NB4 (cell line): Measurements from ENCODE around the gene STAB1.

Experiments used
- DNase-seq: peaks from one replicate; pipeline ENCODE4 v3.0.0; 2010; ENCODE audit warnings: low read depth
- H3K4me3 ChIP-seq: one replicate; pipeline ENCODE4 v1.5.1; 2011; ENCODE audit warnings: mild to moderate bottlenecking, low read depth, low read length, moderate library complexity
- MAX ChIP-seq: IDR thresholded peaks from 2 replicates; pipeline ENCODE4 v1.6.1; 2011; ENCODE audit warnings: low read depth, low read length
- MYC ChIP-seq: IDR thresholded peaks from 2 replicates; pipeline ENCODE4 v1.6.1; 2011; ENCODE audit warnings: low read depth, low read length
- POLR2A ChIP-seq: IDR thresholded peaks from 2 replicates; pipeline ENCODE4 v1.6.1; 2011; ENCODE audit warnings: mild to moderate bottlenecking; ENCODE audit not compliant: insufficient read length; ENCODE audit errors: extremely low read depth
- TF ChIP-seq, protein P1 (sequence below): IDR thresholded peaks from one replicate; pipeline ENCODE4 v1.5.1; 2012; ENCODE audit warnings: low read depth, low read length

The STAB1 gene

DNA sequence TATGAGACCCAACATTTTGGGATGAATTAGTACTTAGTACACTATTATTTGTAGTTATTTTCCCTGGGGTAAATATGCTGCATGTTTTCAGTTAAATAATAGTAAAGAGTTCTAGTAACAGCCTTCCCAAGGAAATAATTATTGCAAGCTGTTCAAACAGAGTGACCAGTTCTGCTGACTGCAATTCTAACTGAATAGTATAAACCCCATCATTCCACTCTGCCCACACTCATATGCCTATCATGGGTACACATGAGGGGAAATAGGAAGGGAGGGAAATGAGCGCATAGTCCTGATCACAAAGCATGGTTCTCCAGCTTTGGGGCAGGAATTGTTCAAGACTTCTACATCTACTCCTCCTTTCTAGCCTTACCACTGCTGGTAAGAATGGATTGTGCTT is 59.9 kb downstream of the STAB1 start:
- no peak overlapping the region for H3K4me3 ChIP-seq
- DNase-seq = no peak

DNA sequence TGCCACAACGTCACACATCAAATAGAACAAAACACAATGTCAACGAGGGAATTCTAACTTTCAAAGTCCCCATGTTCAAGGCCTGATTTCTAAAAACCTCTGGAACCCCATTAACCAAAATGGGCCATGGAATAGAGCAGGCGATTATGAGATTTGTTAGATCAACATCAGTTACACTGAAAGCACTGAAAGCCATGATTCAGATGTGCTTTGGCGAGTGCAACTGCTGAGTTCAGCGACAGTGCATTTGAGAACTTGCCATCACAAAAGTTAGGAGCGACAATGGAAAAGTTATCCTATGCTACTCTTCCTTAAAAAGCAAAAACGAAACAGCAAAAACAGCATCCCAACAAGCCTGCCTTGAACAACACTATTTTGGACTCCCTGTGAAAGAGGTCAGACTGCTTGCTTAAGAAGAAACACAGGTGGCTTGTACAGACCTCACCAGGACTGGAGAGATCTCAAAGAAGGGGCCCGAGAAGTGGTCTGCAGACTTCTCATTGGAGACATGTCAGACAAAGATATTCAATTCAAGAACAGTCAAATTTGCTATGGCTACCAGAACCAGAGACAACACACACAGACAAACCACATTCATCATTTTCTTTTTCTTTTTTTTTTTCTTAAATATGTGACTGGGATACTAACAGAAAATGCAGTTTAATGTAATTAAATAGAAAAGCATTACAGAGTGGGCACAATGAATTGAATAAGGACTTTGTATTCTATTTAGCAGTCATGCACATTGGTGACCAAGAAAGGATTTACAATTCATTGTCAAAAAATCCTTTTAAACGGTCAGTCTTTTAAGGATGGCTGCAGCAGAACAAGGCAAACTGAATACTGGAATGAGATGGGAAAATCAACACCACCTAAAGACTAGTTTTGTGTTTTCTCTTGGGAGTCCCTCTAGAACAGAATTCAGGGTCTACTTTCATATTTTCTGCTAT is 62.1 kb downstream of the STAB1 start:
- H3K4me3 ChIP-seq = no peak overlapping the region
- no peak for DNase-seq
- TF ChIP-seq POLR2A = no peak
- no peak for TF ChIP-seq MYC
- TF ChIP-seq, protein P1, sequence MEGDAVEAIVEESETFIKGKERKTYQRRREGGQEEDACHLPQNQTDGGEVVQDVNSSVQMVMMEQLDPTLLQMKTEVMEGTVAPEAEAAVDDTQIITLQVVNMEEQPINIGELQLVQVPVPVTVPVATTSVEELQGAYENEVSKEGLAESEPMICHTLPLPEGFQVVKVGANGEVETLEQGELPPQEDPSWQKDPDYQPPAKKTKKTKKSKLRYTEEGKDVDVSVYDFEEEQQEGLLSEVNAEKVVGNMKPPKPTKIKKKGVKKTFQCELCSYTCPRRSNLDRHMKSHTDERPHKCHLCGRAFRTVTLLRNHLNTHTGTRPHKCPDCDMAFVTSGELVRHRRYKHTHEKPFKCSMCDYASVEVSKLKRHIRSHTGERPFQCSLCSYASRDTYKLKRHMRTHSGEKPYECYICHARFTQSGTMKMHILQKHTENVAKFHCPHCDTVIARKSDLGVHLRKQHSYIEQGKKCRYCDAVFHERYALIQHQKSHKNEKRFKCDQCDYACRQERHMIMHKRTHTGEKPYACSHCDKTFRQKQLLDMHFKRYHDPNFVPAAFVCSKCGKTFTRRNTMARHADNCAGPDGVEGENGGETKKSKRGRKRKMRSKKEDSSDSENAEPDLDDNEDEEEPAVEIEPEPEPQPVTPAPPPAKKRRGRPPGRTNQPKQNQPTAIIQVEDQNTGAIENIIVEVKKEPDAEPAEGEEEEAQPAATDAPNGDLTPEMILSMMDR = no peak
- TF ChIP-seq MAX = no peak

More for the DNA sequence above, 59.9 kb downstream of the STAB1 start:
- TF ChIP-seq MAX (no peak), MYC (no peak), POLR2A (no peak)
- TF ChIP-seq, protein P1 = no peak

GRCh38 chr3:52558436-52558835 is 63.3 kb downstream of the STAB1 start:
- no peak for TF ChIP-seq POLR2A
- TF ChIP-seq MYC = no peak
- TF ChIP-seq MAX = no peak
- TF ChIP-seq, protein P1 = no peak
- no peak for DNase-seq
- no peak overlapping the region for H3K4me3 ChIP-seq

- no peak for DNase-seq
- H3K4me3 ChIP-seq = no peak overlapping the region
- TF ChIP-seq, protein P1 = no peak
- TF ChIP-seq MAX (no peak), POLR2A (no peak), MYC (no peak)
These were observed 66.0 kb downstream of the STAB1 start for GRCh38 chr3:52561028-52561747.

DNA sequence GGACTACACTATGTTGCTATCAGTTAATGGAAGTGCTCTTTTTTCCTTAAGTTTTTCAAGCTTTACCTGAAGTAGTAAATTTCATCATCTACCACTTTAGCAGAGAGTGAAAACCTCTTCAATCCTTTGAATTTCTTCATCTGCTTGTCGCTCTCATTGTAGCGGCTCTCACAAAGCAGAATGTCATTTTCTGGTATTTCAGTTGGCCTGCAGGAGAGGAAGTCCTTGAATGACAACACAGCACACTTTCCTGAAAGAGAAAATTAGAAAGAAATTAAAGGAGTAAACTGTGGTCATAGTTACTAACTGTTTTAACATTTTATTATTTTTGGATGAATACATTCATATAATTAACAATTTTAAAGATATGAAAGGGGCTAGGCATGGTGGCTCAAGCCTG is 68.8 kb downstream of the STAB1 start:
- DNase-seq = no peak
- H3K4me3 ChIP-seq = no peak overlapping the region
- TF ChIP-seq MAX (no peak), POLR2A (no peak), MYC (no peak)
- TF ChIP-seq, protein P1 = no peak
